Pancreas (tissue), 10 donors: ENCODE results near the gene SERINC2. TPM values are rescaled to one million over a fixed set of nuclear protein-coding genes. Genes with fewer than 3 reads are reported as not detected.

Experiments used
- ATAC-seq, 4 donors: fragments of 200-7000 bp; cut with Tn5 transposase; one replicate each; pipeline versions ENCODE4 v1.8.0 to v1.9.1; 2020; ENCODE audit warnings: mild to moderate bottlenecking in 4 of 4, moderate library complexity in 4 of 4
- DNase-seq, 6 donors: peaks; one replicate each; pipeline ENCODE4 v3.0.0-alpha.2; 2020
- FAIRE-seq: peaks from 2 replicates; lab custom pipeline; 2012; peaks lifted over from hg19 to GRCh38; lab: Jason Lieb, UNC
- H3K27ac ChIP-seq, 4 donors: fragments of 200-600 bp; sonication (generic); 1 replicate in 3 of 4; 2 replicates in 1 of 4; pipeline versions ENCODE4 v1.5.0 to v1.8.0; 2020
- H3K27me3 ChIP-seq, 4 donors: fragments of 200-600 bp; one replicate each; pipeline ENCODE4 v1.8.0; 2021
- H3K36me3 ChIP-seq, 3 donors: fragments of 200-600 bp; sonication (generic) in 1 of 3; one replicate each; pipeline versions ENCODE4 v1.5.0 to v1.8.0; 2020 to 2021
- H3K4me1 ChIP-seq, 3 donors: fragments of 200-600 bp; one replicate each; pipeline ENCODE4 v1.8.0; 2021
- H3K4me3 ChIP-seq, 4 donors: fragments of 200-600 bp; sonication (generic) in 2 of 4; one replicate each; pipeline versions ENCODE4 v1.5.0 to v1.8.0; 2020 to 2021
- H3K9me3 ChIP-seq, 4 donors: fragments of 200-600 bp; one replicate each; pipeline ENCODE4 v1.8.0; 2021
- CTCF ChIP-seq, 4 donors: fragments of 200-600 bp; sonication (generic) in 3 of 4; IDR thresholded peaks; one replicate each; pipeline versions ENCODE4 v1.5.0 to v1.8.0; 2021; ENCODE audit warnings: antibody characterized with exemption in 4 of 4
- WGBS, 2 donors: extraction: QIAGEN DNeasy Blood & Tissue Kit; methylation state at CpG; one replicate each; pipeline ENCODE4 v1.1.7; 2013; 5-methylcytosine and 5-hydroxymethylcytosine counted together
- intact Hi-C, 3 donors: fragments of 100-400 bp; cut with DNase I; formaldehyde crosslinking; loops; one replicate each; pipeline versions ENCODE4 v1.11.1 to v1.14.2; 2022
- polyA plus RNA-seq, 2 donors: library from polyadenylated mRNA; stranded (reverse); fragments of 200-250 nt; gene quantifications; one replicate each; pipeline ENCODE4 v1.2.3, GENCODE V29; 2013
- total RNA-seq, 6 donors: library from RNA; stranded (reverse); fragmentation: NEBNext Ultra II Directional in 4 of 6; extraction: Animal tissue kit (Norgen Biotek cat#: 25700) in 4 of 6; gene quantifications; one replicate each; pipeline versions ENCODE4 v1.2.1 to v1.2.4, GENCODE V29; 2021 to 2023
- donor health status: healthy with polysubstance abuse.
- donor health status: DM: no; HTN: no; CAD: no; lungs with moderate emphysema.
- donor health status: DM: no; HTN: no; CAD: no.
- donor health status: control.
- donor health status: control.
- donor health status: Bipolar disorder and iron deficiency.
- donor health status: DM: yes; HTN: yes; CAD: no.
- donor health status: DM: no; HTN: no; CAD: no.
- donor health status: DM: no; HTN: no; CAD: no.
- donor health status: DM: yes; HTN: yes; CAD: no.

Gene SERINC2
- total and polyA plus RNA-seq, 8 donors, result 8.8 to 38.9 (median 19.7) TPM

GRCh38 chr1:31397360-31398095 is 15.5 kb upstream of the SERINC2 start:
- no peak for FAIRE-seq

GRCh38 chr1:31398246-31398645 is 14.8 kb upstream of the SERINC2 start:
- ATAC-seq, result no peak
- DNase-seq, result no peak
- 63 to 84% methylated on average over 2 of the region's 2 CpGs for WGBS, 2 donors
- TF ChIP-seq CTCF (IDR thresholded peaks at IDR 0.05), result no peak
- H3K4me3 ChIP-seq, result no peak overlapping the region
- no peaks in the 10 kb centered on the region for H3K9me3 ChIP-seq
- FAIRE-seq, result no peak
- H3K36me3 ChIP-seq, result no peaks in the 10 kb centered on the region
- intact Hi-C loops, result loop anchor here in 2 of 3 donors (5.0 to 10.0 kb wide), 2 partner anchors 147 to 149 kb away; no protein-coding TSS in a partner anchor
- no peak overlapping the region for H3K27ac ChIP-seq
- no peaks in the 10 kb centered on the region for H3K27me3 ChIP-seq
- H3K4me1 ChIP-seq, result no peaks in the 10 kb centered on the region

More at GRCh38 chr1:31397360-31398095, 15.5 kb upstream of the SERINC2 start:
- DNase-seq, result no peak
- no peak for ATAC-seq
- Histone ChIP-seq H3K9me3 (no peaks in the 10 kb centered on the region), H3K4me3 (no peak overlapping the region), H3K36me3 (no peaks in the 10 kb centered on the region), H3K27ac (no peak overlapping the region), H3K4me1 (no peaks in the 10 kb centered on the region), H3K27me3 (no peaks in the 10 kb centered on the region)
- WGBS, 2 donors, result 80 to 86% methylated on average over 4 of the region's 4 CpGs
- intact Hi-C loops, result loop anchor here in 2 of 3 donors (5.0 to 10.0 kb wide), 2 partner anchors 147 to 150 kb away; no protein-coding TSS in a partner anchor
- TF ChIP-seq CTCF (IDR thresholded peaks at IDR 0.05), result no peak

GRCh38 chr1:31399976-31400375 is 13.0 kb upstream of the SERINC2 start:
- no peaks in the 10 kb centered on the region for H3K36me3 ChIP-seq
- DNase-seq, result no peak
- ATAC-seq, result no peak
- H3K27ac ChIP-seq, result no peak overlapping the region
- H3K4me3 ChIP-seq, result no peak overlapping the region
- 42 to 51% methylated on average over 3 of the region's 3 CpGs for WGBS, 2 donors
- H3K4me1 ChIP-seq, result no peaks in the 10 kb centered on the region
- H3K9me3 ChIP-seq, result no peaks in the 10 kb centered on the region
- no peak for TF ChIP-seq CTCF (IDR thresholded peaks at IDR 0.05)
- intact Hi-C loops, result loop anchor here in 2 of 3 donors (5.0 to 10.0 kb wide), 2 partner anchors 145 to 147 kb away; no protein-coding TSS in a partner anchor
- no peaks in the 10 kb centered on the region for H3K27me3 ChIP-seq
- no peak for FAIRE-seq

GRCh38 chr1:31400393-31400792 is 12.6 kb upstream of the SERINC2 start:
- no peak overlapping the region for H3K27ac ChIP-seq
- 44 to 49% methylated on average over 3 of the region's 3 CpGs for WGBS, 2 donors
- no peak for FAIRE-seq
- no peak for DNase-seq
- no peak for ATAC-seq
- no peak overlapping the region for H3K4me3 ChIP-seq
- intact Hi-C loops, result no loop called here
- TF ChIP-seq CTCF (IDR thresholded peaks at IDR 0.05), result no peak
- H3K4me1 ChIP-seq, result no peaks in the 10 kb centered on the region
- H3K36me3 ChIP-seq, result no peaks in the 10 kb centered on the region
- no peaks in the 10 kb centered on the region for H3K27me3 ChIP-seq
- H3K9me3 ChIP-seq, result no peaks in the 10 kb centered on the region

GRCh38 chr1:31401241-31401640 is 11.8 kb upstream of the SERINC2 start:
- WGBS, 2 donors, result 47 to 58% methylated on average over 2 of the region's 2 CpGs
- no peak for FAIRE-seq
- TF ChIP-seq CTCF (IDR thresholded peaks at IDR 0.05), result no peak
- Histone ChIP-seq H3K4me1 (no peaks in the 10 kb centered on the region), H3K4me3 (no peak overlapping the region), H3K36me3 (no peaks in the 10 kb centered on the region), H3K27ac (no peak overlapping the region), H3K9me3 (no peaks in the 10 kb centered on the region), H3K27me3 (no peaks in the 10 kb centered on the region)
- DNase-seq, result no peak
- no peak for ATAC-seq
- intact Hi-C loops, result no loop called here
